ENCODE data around the gene NARS2.

The NARS2 gene

GRCh38 chr11:78429209-78429608, 145.5 kb downstream of the NARS2 start:
- Histone ChIP-seq H3K4me1 (ENCODE audit: control insufficient read depth, insufficient read depth, low read length) (peaks cover 14% of the 10 kb centered on the region), H3K9me3 (ENCODE audit: control insufficient read depth, low read length) (no peaks in the 10 kb centered on the region), H3K9ac (ENCODE audit: low read length) (no peak overlapping the region), H3K4me3 (ENCODE audit: low read length) (no peak overlapping the region), H3K27me3 (replicated peaks; ENCODE audit: control insufficient read depth, insufficient read depth, low read length) (no peaks in the 10 kb centered on the region), H3K36me3 (ENCODE audit: control insufficient read depth, insufficient read depth, low read length, severe bottlenecking) (no peaks in the 10 kb centered on the region)
- no peak for DNase-seq (ENCODE audit: low read depth)

GRCh38 chr11:78428773-78429172, 145.9 kb downstream of the NARS2 start:
- DNase-seq (ENCODE audit: low read depth) = no peak
- Histone ChIP-seq H3K4me3 (ENCODE audit: low read length) (no peak overlapping the region), H3K36me3 (ENCODE audit: control insufficient read depth, insufficient read depth, low read length, severe bottlenecking) (no peaks in the 10 kb centered on the region), H3K27me3 (replicated peaks; ENCODE audit: control insufficient read depth, insufficient read depth, low read length) (no peaks in the 10 kb centered on the region), H3K9me3 (ENCODE audit: control insufficient read depth, low read length) (no peaks in the 10 kb centered on the region), H3K9ac (ENCODE audit: low read length) (no peak overlapping the region), H3K4me1 (ENCODE audit: control insufficient read depth, insufficient read depth, low read length) (peaks cover 14% of the 10 kb centered on the region)

GRCh38 chr11:78428266-78428636, 146.4 kb downstream of the NARS2 start:
- H3K4me3 ChIP-seq (ENCODE audit: low read length) = no peak overlapping the region

GRCh38 chr11:78427615-78428265, 146.9 kb downstream of the NARS2 start:
- DNase-seq (ENCODE audit: low read depth) = no peak
- H3K36me3 ChIP-seq (ENCODE audit: control insufficient read depth, insufficient read depth, low read length, severe bottlenecking) = no peaks in the 10 kb centered on the region
- peaks cover 10% of the 10 kb centered on the region for H3K4me1 ChIP-seq (ENCODE audit: control insufficient read depth, insufficient read depth, low read length)
- H3K9me3 ChIP-seq (ENCODE audit: control insufficient read depth, low read length) = no peaks in the 10 kb centered on the region
- H3K27me3 ChIP-seq (replicated peaks; ENCODE audit: control insufficient read depth, insufficient read depth, low read length) = no peaks in the 10 kb centered on the region
- H3K9ac ChIP-seq (ENCODE audit: low read length) = no peak overlapping the region
- no peak overlapping the region for H3K4me3 ChIP-seq (ENCODE audit: low read length)

More at GRCh38 chr11:78428266-78428636, 146.4 kb downstream of the NARS2 start:
- H3K27me3 ChIP-seq (replicated peaks; ENCODE audit: control insufficient read depth, insufficient read depth, low read length) = no peaks in the 10 kb centered on the region
- no peak for DNase-seq (ENCODE audit: low read depth)
- no peaks in the 10 kb centered on the region for H3K9me3 ChIP-seq (ENCODE audit: control insufficient read depth, low read length)
- H3K36me3 ChIP-seq (ENCODE audit: control insufficient read depth, insufficient read depth, low read length, severe bottlenecking) = no peaks in the 10 kb centered on the region
- peaks cover 14% of the 10 kb centered on the region for H3K4me1 ChIP-seq (ENCODE audit: control insufficient read depth, insufficient read depth, low read length)
- no peak overlapping the region for H3K9ac ChIP-seq (ENCODE audit: low read length)

GRCh38 chr11:78426845-78427244, 147.8 kb downstream of the NARS2 start:
- Histone ChIP-seq H3K27me3 (replicated peaks; ENCODE audit: control insufficient read depth, insufficient read depth, low read length) (no peaks in the 10 kb centered on the region), H3K4me1 (ENCODE audit: control insufficient read depth, insufficient read depth, low read length) (peaks cover 7% of the 10 kb centered on the region), H3K4me3 (ENCODE audit: low read length) (no peak overlapping the region), H3K9ac (ENCODE audit: low read length) (no peak overlapping the region), H3K36me3 (ENCODE audit: control insufficient read depth, insufficient read depth, low read length, severe bottlenecking) (no peaks in the 10 kb centered on the region), H3K9me3 (ENCODE audit: control insufficient read depth, low read length) (no peaks in the 10 kb centered on the region)
- no peak for DNase-seq (ENCODE audit: low read depth)

- no peaks in the 10 kb centered on the region for H3K36me3 ChIP-seq (ENCODE audit: control insufficient read depth, insufficient read depth, low read length, severe bottlenecking)
- H3K27me3 ChIP-seq (replicated peaks; ENCODE audit: control insufficient read depth, insufficient read depth, low read length) = no peaks in the 10 kb centered on the region
- H3K4me1 ChIP-seq (ENCODE audit: control insufficient read depth, insufficient read depth, low read length) = peaks cover 10% of the 10 kb centered on the region
- no peak overlapping the region for H3K9ac ChIP-seq (ENCODE audit: low read length)
- DNase-seq (ENCODE audit: low read depth) = no peak
- H3K4me3 ChIP-seq (ENCODE audit: low read length) = no peak overlapping the region
- no peaks in the 10 kb centered on the region for H3K9me3 ChIP-seq (ENCODE audit: control insufficient read depth, low read length)
Measured at GRCh38 chr11:78425399-78426070, 149.1 kb downstream of the NARS2 start.

- H3K9me3 ChIP-seq (ENCODE audit: control insufficient read depth, low read length) = no peaks in the 10 kb centered on the region
- peak; percentile 81 for DNase-seq (ENCODE audit: low read depth)
- no peaks in the 10 kb centered on the region for H3K27me3 ChIP-seq (replicated peaks; ENCODE audit: control insufficient read depth, insufficient read depth, low read length)
- no peak overlapping the region for H3K9ac ChIP-seq (ENCODE audit: low read length)
- no peak overlapping the region for H3K4me3 ChIP-seq (ENCODE audit: low read length)
- H3K36me3 ChIP-seq (ENCODE audit: control insufficient read depth, insufficient read depth, low read length, severe bottlenecking) = no peaks in the 10 kb centered on the region
- H3K4me1 ChIP-seq (ENCODE audit: control insufficient read depth, insufficient read depth, low read length) = peaks cover 17% of the 10 kb centered on the region
Measured at GRCh38 chr11:78424334-78425270, 150.1 kb downstream of the NARS2 start.

GRCh38 chr11:78423241-78423640, 151.4 kb downstream of the NARS2 start:
- Histone ChIP-seq H3K4me1 (ENCODE audit: control insufficient read depth, insufficient read depth, low read length) (peaks cover 28% of the 10 kb centered on the region), H3K9ac (ENCODE audit: low read length) (no peak overlapping the region), H3K36me3 (ENCODE audit: control insufficient read depth, insufficient read depth, low read length, severe bottlenecking) (no peaks in the 10 kb centered on the region), H3K27me3 (replicated peaks; ENCODE audit: control insufficient read depth, insufficient read depth, low read length) (no peaks in the 10 kb centered on the region), H3K4me3 (ENCODE audit: low read length) (no peak overlapping the region), H3K9me3 (ENCODE audit: control insufficient read depth, low read length) (no peaks in the 10 kb centered on the region)
- no peak for DNase-seq (ENCODE audit: low read depth)

GRCh38 chr11:78420796-78421209, 153.9 kb downstream of the NARS2 start:
- Histone ChIP-seq H3K4me1 (ENCODE audit: control insufficient read depth, insufficient read depth, low read length) (peaks cover 37% of the 10 kb centered on the region), H3K4me3 (ENCODE audit: low read length) (peak overlapping the region; percentile 21), H3K27me3 (replicated peaks; ENCODE audit: control insufficient read depth, insufficient read depth, low read length) (no peaks in the 10 kb centered on the region), H3K36me3 (ENCODE audit: control insufficient read depth, insufficient read depth, low read length, severe bottlenecking) (no peaks in the 10 kb centered on the region), H3K9me3 (ENCODE audit: control insufficient read depth, low read length) (no peaks in the 10 kb centered on the region), H3K9ac (ENCODE audit: low read length) (no peak overlapping the region)
- peak; percentile 32 for DNase-seq (ENCODE audit: low read depth)

GRCh38 chr11:78420255-78420764, 154.4 kb downstream of the NARS2 start:
- no peaks in the 10 kb centered on the region for H3K9me3 ChIP-seq (ENCODE audit: control insufficient read depth, low read length)
- H3K27me3 ChIP-seq (replicated peaks; ENCODE audit: control insufficient read depth, insufficient read depth, low read length) = no peaks in the 10 kb centered on the region
- H3K9ac ChIP-seq (ENCODE audit: low read length) = peak overlapping the region; percentile 43
- H3K4me1 ChIP-seq (ENCODE audit: control insufficient read depth, insufficient read depth, low read length) = peaks cover 38% of the 10 kb centered on the region
- H3K36me3 ChIP-seq (ENCODE audit: control insufficient read depth, insufficient read depth, low read length, severe bottlenecking) = no peaks in the 10 kb centered on the region
- H3K4me3 ChIP-seq (ENCODE audit: low read length) = peak overlapping the region; percentile 84
- peak; percentile 93 for DNase-seq (ENCODE audit: low read depth)

GRCh38 chr11:78419327-78419726, 155.3 kb downstream of the NARS2 start:
- Histone ChIP-seq H3K36me3 (ENCODE audit: control insufficient read depth, insufficient read depth, low read length, severe bottlenecking) (no peaks in the 10 kb centered on the region), H3K4me3 (ENCODE audit: low read length) (peak overlapping the region; percentile 84), H3K9ac (ENCODE audit: low read length) (peak overlapping the region; percentile 86), H3K4me1 (ENCODE audit: control insufficient read depth, insufficient read depth, low read length) (peaks cover 37% of the 10 kb centered on the region), H3K9me3 (ENCODE audit: control insufficient read depth, low read length) (no peaks in the 10 kb centered on the region), H3K27me3 (replicated peaks; ENCODE audit: control insufficient read depth, insufficient read depth, low read length) (no peaks in the 10 kb centered on the region)
- DNase-seq (ENCODE audit: low read depth) = peak; percentile 95
